GM23338 (cell line): ENCODE measurements around the gene GPR146. TPM values are rescaled to one million over a fixed set of nuclear protein-coding genes. Genes with fewer than 3 reads are reported as not detected.

Experiments
- ATAC-seq: fragments of 200-7000 bp; cut with Tn5 transposase; 3 replicates; pipeline ENCODE4 v1.9.1; 2020
- DNase-seq: peaks from one replicate; pipeline ENCODE4 v3.0.0-alpha.2; 2015; ENCODE audit warnings: low spot score
- H2AFZ ChIP-seq: fragments of 200-600 bp; sonication (generic); 2 replicates; pipeline ENCODE4 v1.8.0; 2016; ENCODE audit warnings: antibody characterized with exemption, mild to moderate bottlenecking, moderate library complexity
- H3F3A ChIP-seq: fragments of 200-600 bp; sonication (generic); replicated peaks from 2 replicates; pipeline ENCODE4 v1.8.0; 2017; ENCODE audit warnings: antibody characterized with exemption, mixed run types, low read depth
- H3K27ac ChIP-seq: fragments of 200-600 bp; sonication (generic); 2 replicates; pipeline ENCODE4 v1.6.1; 2016; ENCODE audit warnings: low read depth
- H3K27me3 ChIP-seq: fragments of 200-600 bp; sonication (generic); 2 replicates; pipeline ENCODE4 v1.8.0; 2016; ENCODE audit warnings: mild to moderate bottlenecking, mixed run types, moderate library complexity; ENCODE audit not compliant: insufficient read depth
- H3K36me3 ChIP-seq: fragments of 200-600 bp; sonication (generic); 2 replicates; pipeline ENCODE4 v1.8.0; 2016; ENCODE audit warnings: mild to moderate bottlenecking; ENCODE audit not compliant: insufficient read depth
- H3K4me1 ChIP-seq: fragments of 200-600 bp; sonication (generic); 2 replicates; pipeline ENCODE4 v1.8.0; 2016; ENCODE audit warnings: mild to moderate bottlenecking, moderate library complexity; ENCODE audit not compliant: insufficient read depth
- H3K4me2 ChIP-seq: fragments of 200-600 bp; sonication (generic); 2 replicates; pipeline ENCODE4 v1.7.1; 2017; ENCODE audit warnings: mixed run types
- H3K4me3 ChIP-seq: fragments of 200-600 bp; sonication (generic); 2 replicates; pipeline ENCODE4 v1.6.1; 2016; ENCODE audit warnings: mixed run types
- H3K79me2 ChIP-seq: fragments of 200-600 bp; sonication (generic); replicated peaks from 2 replicates; pipeline ENCODE4 v1.8.0; 2017; ENCODE audit warnings: mild to moderate bottlenecking; ENCODE audit not compliant: insufficient read depth
- H3K9me2 ChIP-seq: fragments of 200-600 bp; sonication (generic); 2 replicates; pipeline ENCODE4 v1.8.0; 2017; ENCODE audit not compliant: insufficient read depth
- H4K20me1 ChIP-seq: fragments of 200-600 bp; sonication (generic); replicated peaks from 2 replicates; pipeline ENCODE4 v1.8.0; 2017; ENCODE audit warnings: mild to moderate bottlenecking; ENCODE audit not compliant: insufficient read depth
- H3K27ac Mint-ChIP-seq: 2 replicates; pipeline ENCODE4 v1.8.0; 2020; ENCODE audit warnings: inconsistent platforms, mild to moderate bottlenecking, moderate library complexity, mixed read lengths
- H3K27me3 Mint-ChIP-seq: 3 replicates; pipeline ENCODE4 v1.8.0; 2022; ENCODE audit warnings: low read depth, mild to moderate bottlenecking, moderate library complexity, mixed read lengths, inconsistent platforms; ENCODE audit not compliant: insufficient read depth, poor library complexity
- H3K36me3 Mint-ChIP-seq: 3 replicates; pipeline ENCODE4 v1.8.0; 2021; ENCODE audit warnings: low read depth, mild to moderate bottlenecking, inconsistent platforms, moderate library complexity, mixed read lengths
- H3K4me1 Mint-ChIP-seq: 3 replicates; pipeline ENCODE4 v1.8.0; 2020; ENCODE audit warnings: mild to moderate bottlenecking, inconsistent platforms, mixed read lengths
- H3K4me3 Mint-ChIP-seq: 3 replicates; pipeline ENCODE4 v1.8.0; 2021; ENCODE audit warnings: moderate library complexity, mild to moderate bottlenecking, inconsistent platforms, mixed read lengths
- H3K9me3 Mint-ChIP-seq: 3 replicates; pipeline ENCODE4 v1.8.0; 2020; ENCODE audit warnings: moderate library complexity, mild to moderate bottlenecking, inconsistent platforms, mixed read lengths
- CREB1 ChIP-seq: fragments of 250-450 bp; sonication (Bioruptor Pico); IDR thresholded peaks from 2 replicates; pipeline ENCODE4 v1.5.0; 2020; ENCODE audit warnings: low read depth, mild to moderate bottlenecking, moderate library complexity
- ETS1 ChIP-seq: IDR thresholded peaks from 2 replicates; pipeline ENCODE4 v1.6.1; 2016; ENCODE audit warnings: antibody characterized with exemption
- POLR2AphosphoS5 ChIP-seq: IDR thresholded peaks from 2 replicates; pipeline ENCODE4 v1.6.1; 2016; ENCODE audit warnings: antibody characterized with exemption, low read depth
- REST ChIP-seq: IDR thresholded peaks from one replicate; pipeline ENCODE4 v1.6.1; 2018; ENCODE audit warnings: antibody characterized with exemption; ENCODE audit not compliant: unreplicated experiment
- polyA plus RNA-seq: library from polyadenylated mRNA; unstranded; fragments of >200 nt; fragmentation: Nextera tagmentation; extraction: Ambion mirVana; gene quantifications from 2 replicates; pipeline ENCODE4 v1.2.1, GENCODE V29; 2016
- total RNA-seq: library from RNA; depleted of rRNA; stranded (reverse); fragments of >200 nt; shearing (Covaris generic); gene quantifications from 2 replicates; pipeline ENCODE4 v1.2.3, GENCODE V29; 2014

Gene GPR146
- total and polyA plus RNA-seq, 2 experiments from 2014 or later, result 0.28 to 0.37 TPM

- no peak for TF ChIP-seq ETS1
- TF ChIP-seq POLR2AphosphoS5, result no peak
- TF ChIP-seq CREB1 (CRISPR knock-in tag), result no peak
- TF ChIP-seq REST, result no peak
Observed at GRCh38 chr7:1053816-1054370, 9.5 kb downstream of the GPR146 start (continued).

GRCh38 chr7:1054438-1054837 lies 10.1 kb downstream of the GPR146 start:
- H3K4me1 ChIP-seq, result peaks cover 8% of the 10 kb centered on the region; the same call in 1 of the 2 replicates
- H3K27ac ChIP-seq, result no peak overlapping the region
- ATAC-seq, result no peak

More at GRCh38 chr7:1054438-1054837, 10.1 kb downstream of the GPR146 start:
- no peak overlapping the region; the same call in 1 of the 2 replicates for H3K27ac Mint-ChIP-seq
- H3K79me2 ChIP-seq, result no peaks in the 10 kb centered on the region; the same call in 1 of the 2 replicates
- H3K9me2 ChIP-seq, result no peaks in the 10 kb centered on the region
- H3K9me3 Mint-ChIP-seq, result no peaks in the 10 kb centered on the region
- peaks cover 4% of the 10 kb centered on the region; the same call in 1 of the 3 replicates for H3K36me3 Mint-ChIP-seq
- 0 out of 2 replicates have a peak, but pooled peaks cover 4% of the 10 kb centered on the region for H3F3A ChIP-seq
- no peak overlapping the region for H3K4me2 ChIP-seq
- H4K20me1 ChIP-seq, result peaks cover 9% of the 10 kb centered on the region; the same call in 1 of the 2 replicates
- H3K4me3 ChIP-seq, result no peak overlapping the region
- no peaks in the 10 kb centered on the region for H3K27me3 ChIP-seq
- no peak overlapping the region for H2AFZ ChIP-seq
- DNase-seq, result no peak
- H3K4me3 Mint-ChIP-seq, result no peak overlapping the region
- peaks cover 8% of the 10 kb centered on the region for H3K27me3 Mint-ChIP-seq
- H3K36me3 ChIP-seq, result no peaks in the 10 kb centered on the region
- TF ChIP-seq POLR2AphosphoS5 (no peak), ETS1 (no peak)
- peaks cover 35% of the 10 kb centered on the region for H3K4me1 Mint-ChIP-seq
